Loucy (cell line): ENCODE measurements around the gene DOK7.

ENCODE experiments used
- EZH2phosphoT487 ChIP-seq: fragments of 200-600 bp; IDR thresholded peaks from 2 replicates; pipeline ENCODE4 v1.6.1; 2018; ENCODE audit warnings: antibody characterized with exemption, mild to moderate bottlenecking, moderate library complexity, borderline replicate concordance
- TF ChIP-seq, protein P1 (sequence below): fragments of 200-600 bp; sonication (generic); conservative IDR thresholded peaks from 2 replicates; pipeline ENCODE4 v1.5.1; 2014; ENCODE audit warnings: mild to moderate bottlenecking, antibody characterized with exemption, low read length

DNA sequence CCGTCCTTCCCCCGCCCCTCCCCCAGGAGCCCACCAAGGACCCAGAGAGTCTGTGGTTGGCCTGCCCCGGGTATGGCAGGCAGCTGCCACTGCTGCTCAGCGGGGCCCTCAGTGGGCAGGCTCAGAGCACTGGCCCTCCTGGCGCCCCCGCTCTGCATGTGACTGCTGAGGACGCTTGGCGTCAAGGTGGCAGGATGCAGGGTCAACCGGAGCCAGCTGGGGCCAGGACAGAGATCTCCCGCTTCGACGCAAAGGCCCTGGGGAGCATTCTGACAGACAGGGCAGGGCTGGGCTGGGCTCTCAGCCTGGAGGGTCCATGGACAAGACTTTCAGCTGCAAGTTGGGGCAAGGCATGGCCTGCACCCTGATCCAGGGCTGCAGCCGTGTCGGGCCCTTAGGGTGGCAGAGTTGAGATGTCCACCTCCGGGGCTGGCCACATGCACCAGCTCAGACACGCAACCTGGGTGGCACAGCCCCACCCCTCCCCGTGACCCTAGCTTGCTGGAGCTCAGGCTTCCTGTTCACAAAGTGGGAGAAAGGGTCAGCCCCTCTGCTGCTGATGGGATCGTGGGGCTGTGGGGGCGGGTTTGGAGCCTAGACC is 38.8 kb downstream of the DOK7 start:
- TF ChIP-seq, protein P1, sequence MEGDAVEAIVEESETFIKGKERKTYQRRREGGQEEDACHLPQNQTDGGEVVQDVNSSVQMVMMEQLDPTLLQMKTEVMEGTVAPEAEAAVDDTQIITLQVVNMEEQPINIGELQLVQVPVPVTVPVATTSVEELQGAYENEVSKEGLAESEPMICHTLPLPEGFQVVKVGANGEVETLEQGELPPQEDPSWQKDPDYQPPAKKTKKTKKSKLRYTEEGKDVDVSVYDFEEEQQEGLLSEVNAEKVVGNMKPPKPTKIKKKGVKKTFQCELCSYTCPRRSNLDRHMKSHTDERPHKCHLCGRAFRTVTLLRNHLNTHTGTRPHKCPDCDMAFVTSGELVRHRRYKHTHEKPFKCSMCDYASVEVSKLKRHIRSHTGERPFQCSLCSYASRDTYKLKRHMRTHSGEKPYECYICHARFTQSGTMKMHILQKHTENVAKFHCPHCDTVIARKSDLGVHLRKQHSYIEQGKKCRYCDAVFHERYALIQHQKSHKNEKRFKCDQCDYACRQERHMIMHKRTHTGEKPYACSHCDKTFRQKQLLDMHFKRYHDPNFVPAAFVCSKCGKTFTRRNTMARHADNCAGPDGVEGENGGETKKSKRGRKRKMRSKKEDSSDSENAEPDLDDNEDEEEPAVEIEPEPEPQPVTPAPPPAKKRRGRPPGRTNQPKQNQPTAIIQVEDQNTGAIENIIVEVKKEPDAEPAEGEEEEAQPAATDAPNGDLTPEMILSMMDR: no peak
- no peak for TF ChIP-seq EZH2phosphoT487
